GM18517 (cell line): Measurements from ENCODE around the gene OR2L2.
"Not testable (repeated sequence)": the region's sequence is repeated elsewhere in the genome, so short reads cannot be mapped to it uniquely, and the experiment has no call there.

Experiments
- ATAC-seq: cut with Tn5 transposase; IDR thresholded peaks from one replicate; pipeline ENCODE4 v1.9.1; 2021; ENCODE audit warnings: mild to moderate bottlenecking, moderate library complexity; ENCODE audit not compliant: unreplicated experiment

The OR2L2 gene, protein sequence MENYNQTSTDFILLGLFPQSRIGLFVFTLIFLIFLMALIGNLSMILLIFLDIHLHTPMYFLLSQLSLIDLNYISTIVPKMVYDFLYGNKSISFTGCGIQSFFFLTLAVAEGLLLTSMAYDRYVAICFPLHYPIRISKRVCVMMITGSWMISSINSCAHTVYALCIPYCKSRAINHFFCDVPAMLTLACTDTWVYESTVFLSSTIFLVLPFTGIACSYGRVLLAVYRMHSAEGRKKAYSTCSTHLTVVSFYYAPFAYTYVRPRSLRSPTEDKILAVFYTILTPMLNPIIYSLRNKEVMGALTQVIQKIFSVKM

DNA sequence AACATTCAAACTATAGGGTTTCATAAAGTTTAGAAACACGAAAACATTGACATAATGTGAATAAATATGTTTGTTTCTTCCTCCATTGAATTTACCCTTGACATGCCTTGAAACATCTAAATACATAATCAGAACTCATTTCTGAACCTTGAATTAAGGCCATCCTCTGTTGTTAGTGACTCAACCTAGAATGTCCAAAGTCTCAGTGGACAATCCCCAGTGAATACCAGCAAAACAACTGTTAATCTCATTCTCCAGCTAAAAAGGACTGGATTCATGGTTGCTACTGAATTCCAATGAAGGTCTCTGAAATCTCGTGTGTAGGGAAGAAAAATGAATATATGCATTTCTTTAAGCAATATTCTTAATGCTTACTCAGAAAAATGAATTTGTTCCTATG, at the start of gene OR2L2:
Gene OR2L2 (plus strand): TSS at position 301 of the 400 bp plus-strand sequence. CDS start 8,198 bp downstream, outside the sequence.
- no peak for ATAC-seq

DNA sequence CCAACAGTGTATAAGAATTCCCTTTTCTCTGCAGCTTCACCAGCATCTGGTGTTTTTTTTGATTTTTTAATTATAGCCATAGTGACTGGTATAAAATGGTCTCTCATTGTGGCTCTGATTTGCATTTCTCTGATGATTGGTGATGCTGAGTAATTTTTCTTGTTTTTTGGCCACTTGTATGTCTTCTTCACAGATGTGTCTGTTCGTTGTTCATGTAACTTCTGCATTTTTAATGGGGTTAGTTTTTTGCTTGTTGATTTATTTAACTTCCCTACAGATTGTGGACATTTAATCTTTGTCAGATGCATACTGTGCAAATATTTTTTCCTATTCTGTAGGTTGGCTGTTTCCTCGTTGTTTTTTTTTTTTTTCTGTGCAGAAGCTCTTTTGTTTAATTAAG, 36.9 kb upstream of the OR2L2 start:
- ATAC-seq = no peak

DNA sequence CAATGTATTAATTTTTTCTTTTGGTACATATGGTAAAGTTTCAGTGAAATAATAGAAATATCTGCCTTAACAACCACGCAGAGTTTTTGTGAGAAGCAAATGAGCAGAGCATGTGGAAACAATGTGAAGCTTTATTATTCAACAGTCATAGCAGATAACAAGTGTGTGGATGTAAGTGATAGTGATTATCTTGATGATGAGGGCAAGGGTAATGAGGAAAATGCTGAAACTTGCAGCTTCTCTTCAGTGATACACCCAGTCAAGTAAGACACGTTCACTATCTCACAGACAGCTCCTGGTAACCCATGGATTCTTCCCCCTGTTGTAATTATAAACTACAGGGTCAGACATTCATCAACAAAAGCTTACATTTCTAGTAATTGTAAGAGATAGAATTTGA, 31.1 kb upstream of the OR2L2 start:
- no peak for ATAC-seq

DNA sequence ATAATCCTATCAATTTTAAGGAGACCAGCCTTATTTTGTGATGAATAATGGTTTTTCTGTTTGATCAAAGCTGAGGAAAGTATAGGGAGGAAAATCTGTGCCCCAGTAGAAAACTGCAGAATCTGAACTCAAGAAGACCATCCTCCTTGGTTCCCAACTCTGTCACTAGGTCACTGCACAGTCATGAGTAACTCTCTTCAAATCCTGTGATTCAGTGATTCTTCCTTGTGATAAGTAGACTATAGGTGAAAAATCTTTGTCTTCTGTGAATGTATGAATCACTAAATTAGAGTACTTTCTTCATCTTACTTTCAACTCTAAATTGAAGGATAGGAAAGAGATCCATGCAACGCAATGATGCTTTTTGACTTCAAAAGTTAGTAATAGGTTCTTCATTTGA, 29.7 kb upstream of the OR2L2 start:
- ATAC-seq = no peak

DNA sequence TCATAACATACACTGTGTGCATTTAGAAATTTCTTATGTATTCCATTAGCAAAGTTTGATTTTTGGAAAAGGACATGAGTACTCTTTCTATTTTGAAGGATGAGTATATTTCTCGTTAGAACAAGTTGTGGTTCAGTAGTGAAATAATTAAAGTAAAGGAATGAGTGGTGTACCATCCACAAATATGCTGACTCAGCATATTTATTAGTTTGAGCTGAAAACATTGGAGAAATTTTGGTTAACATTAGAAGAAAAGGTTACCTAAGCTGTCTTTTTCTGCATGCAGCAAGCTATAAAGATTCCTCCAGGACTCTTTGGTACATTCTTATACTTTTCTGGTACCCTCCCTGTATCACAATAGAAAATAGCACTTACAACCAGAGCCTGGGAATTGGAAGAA, 22.1 kb upstream of the OR2L2 start:
- ATAC-seq = no peak

DNA sequence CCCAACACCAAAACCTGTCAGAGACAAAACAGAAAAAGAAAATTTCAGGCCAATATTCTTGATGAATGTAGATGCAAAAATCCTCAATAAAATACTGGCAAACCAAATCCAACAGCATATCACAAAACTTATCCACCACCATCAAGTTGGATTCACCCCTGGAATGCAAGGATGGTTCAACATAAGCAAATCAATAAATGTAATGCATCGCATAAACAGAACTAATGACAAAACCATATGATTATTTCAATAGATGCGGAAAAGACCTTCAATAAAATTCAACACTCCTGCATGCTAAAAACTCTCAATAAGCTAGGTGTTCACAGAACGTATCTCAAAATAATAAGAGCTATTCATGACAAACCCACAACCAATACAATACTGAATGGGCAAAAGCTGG, 20.2 kb upstream of the OR2L2 start:
- ATAC-seq = no peak

DNA sequence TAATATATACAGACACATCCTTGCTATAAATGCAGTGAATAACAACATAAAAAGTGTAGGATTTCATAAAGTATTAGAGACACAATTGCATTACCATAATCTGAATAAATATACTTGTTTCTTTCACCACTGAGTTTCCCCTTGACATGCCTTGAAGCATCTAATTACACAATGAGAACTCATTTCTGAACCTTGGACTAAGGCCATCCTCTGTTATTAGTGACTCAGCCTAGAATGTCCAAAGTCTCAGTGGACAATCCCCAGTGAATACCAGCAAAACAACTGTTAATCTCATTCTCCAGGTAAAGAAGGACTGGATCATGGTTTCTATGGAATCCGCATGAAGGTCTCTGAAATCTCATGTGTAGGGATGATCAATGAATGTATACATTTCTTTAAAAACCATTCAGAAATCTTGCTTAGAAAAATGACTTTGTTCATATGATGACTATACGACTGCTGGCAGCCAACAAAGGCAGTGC, 16.6 kb upstream of the OR2L2 start, which contains the start of gene OR2L5:
Gene OR2L5 (plus strand): TSS at position 432 of the 482 bp plus-strand sequence. CDS start 8,288 bp downstream, outside the sequence.
- no peak for ATAC-seq

DNA sequence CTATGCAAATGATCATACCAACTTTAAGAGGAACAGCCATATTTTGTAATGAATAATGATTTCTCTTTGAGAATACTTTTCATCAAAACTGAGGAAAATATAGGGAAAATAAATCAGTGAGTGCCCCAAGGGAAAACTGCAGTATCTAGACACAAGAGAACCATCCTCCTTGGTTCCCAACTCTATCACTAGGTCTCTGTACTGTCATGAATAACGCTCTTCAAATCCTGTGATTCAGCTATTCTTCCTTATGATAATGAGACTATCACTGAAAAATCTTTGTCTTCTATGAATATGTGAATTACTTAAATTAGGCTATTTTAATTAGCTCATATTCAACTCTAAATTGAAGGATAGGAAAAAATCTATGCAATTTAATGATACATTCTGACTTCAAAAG, 14.1 kb upstream of the OR2L2 start:
- no peak for ATAC-seq

DNA sequence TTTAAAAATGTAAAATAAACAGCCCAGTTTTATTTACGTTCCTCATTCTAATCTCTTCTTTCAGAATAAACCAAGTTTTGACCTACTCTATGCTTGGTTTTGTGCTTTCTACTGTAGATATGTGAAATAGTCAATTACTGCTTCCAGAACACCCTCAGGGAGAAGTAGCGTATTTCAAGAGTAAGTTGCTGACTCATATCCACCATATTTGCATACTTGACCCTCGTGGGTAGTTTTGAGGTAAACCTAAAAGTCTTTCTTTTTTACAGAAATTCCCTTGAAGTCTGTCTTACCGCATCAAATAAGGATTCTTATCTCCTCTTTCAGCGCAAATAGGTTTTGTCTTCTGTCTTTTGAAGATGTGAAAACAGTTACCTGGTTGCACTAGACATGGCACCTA, 15.3 kb downstream of the OR2L2 start:
- ATAC-seq = no peak

DNA sequence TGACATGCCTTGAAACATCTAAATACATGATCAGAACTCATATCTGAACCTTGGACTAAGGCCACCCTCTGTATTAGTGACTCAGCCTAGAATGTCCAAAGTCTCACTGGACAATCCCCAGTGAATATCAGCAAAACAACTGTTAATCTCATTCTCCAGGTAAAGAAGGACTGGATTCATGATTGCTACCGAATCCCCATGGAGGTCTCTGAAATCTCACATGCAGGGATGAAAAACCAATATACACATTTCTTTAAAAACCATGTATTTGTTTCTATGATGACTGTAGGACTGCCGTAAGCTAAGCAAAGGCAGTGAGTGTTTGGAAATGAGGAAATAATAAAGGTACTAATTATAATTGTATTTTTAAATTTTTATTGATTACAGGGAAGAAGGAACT, 16.7 kb downstream of the OR2L2 start, which contains the start of gene OR2L3:
Gene OR2L3 (plus strand): TSS at position 301 of the 400 bp plus-strand sequence. CDS start 13,846 bp downstream, outside the sequence.
- no peak for ATAC-seq

DNA sequence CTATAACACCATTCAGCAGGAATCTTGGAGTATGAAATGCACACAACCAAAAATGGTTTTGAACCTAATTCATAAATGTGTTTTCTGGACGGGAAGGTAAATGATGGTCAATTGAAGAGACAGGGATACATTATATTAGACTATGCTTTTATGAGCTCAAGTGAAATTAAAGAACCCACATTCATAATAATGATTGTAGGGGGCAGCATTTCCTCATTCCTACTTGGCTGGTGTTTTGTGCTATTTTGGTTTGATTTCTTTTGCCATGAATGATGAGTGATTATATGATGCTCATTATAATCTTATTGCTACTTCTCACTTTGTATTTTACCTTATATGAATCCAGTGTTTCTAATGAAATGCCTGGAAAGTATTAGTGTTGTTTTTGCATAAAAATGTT, 17.1 kb downstream of the OR2L2 start:
- no peak for ATAC-seq

DNA sequence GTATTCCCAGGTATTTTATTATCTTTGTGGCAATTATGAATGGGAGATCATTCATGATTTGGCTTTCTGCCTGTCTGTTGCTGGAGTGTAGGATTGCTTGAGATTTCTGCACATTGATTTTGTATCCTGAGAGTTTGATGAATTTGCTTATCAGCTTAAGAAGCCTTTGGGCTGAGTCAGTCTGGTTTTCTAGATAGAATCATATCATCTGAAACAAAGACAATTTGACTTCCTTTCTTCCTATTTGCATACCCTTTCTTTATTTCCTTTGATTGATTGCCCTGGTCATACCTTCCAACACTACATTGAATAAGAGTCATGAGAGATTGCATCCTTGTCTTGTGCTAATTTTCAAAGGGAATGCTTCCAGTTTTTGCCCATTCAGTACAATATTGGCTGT, 24.8 kb downstream of the OR2L2 start:
- no peak for ATAC-seq

DNA sequence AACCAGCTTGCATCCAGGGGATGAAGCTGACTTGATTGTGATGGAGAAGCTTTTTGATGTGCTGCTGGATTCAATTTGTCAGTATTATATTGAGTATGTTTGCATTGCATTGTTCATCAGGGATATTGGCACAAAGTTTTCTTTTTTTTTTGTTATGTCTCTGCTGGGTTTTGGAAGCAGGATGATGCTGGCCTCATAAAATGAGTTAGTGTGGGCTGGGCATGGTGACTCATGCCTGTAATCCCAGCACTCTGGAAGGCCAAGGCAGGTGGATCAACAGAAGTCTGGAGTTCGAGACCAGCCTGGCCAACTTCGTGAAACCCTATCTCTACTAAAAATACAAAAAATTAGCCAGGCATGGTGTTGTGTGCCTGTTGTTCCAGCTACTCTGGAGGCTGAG, 25.4 kb downstream of the OR2L2 start:
- ATAC-seq = no peak

DNA sequence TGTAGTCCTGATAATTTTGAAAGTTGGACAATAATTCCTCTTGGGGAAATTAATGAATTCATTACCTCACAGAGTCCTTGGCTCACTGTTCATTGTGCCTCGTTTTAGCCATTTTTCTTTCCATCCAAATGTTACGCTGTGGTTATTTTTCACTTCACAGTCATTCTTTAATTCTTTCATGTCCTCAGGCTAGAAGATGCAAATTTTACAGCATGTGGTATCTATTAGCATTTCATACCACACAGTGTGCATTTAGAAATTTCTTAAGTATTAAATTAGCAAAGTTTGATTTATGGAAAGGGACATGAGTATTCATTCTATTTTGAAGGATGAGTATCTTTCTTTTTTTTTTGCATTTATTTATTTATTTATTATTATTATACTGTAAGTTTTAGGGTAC, 35.2 kb downstream of the OR2L2 start:
- no peak for ATAC-seq

DNA sequence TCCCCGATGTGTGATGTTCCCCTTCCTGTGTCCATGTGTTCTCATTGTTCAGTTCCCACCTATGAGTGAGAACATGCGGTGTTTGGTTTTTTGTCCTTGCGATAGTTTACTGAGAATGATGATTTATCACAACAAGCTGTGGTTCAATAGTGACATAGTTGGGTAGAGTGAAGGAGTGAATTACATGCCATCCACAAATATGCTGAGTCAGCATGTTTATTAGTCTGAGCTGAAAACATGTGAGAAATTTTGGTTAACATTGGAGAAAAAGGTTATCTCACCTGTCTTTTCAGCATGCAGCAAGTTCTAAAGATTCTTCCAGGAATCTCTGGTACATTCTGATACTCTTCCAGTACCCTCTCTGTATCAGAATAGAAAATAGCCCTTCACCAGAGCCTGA, 35.7 kb downstream of the OR2L2 start:
- ATAC-seq = no peak

DNA sequence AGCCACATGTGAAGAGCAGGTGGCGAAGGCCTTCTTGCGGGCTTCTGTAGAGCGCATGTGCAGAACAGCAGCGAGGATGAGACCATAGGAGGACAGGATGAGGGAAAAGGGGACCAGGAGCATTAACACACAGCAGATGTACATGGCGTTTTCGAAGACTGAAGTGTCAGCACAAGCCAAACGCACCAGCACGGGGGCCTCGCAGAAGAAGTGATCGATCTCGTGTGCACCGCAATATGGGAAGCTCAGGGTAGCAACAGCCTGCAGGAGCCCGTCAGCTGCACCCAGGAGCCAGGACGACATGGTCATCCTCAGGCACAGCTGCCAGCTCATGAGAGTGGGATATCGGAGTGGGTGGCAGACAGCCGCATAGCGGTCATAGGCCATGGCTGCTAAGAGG, 54.0 kb downstream of the OR2L2 start:
- not testable (repeated sequence) for ATAC-seq
